Kidney (tissue), 14 donors: Measurements from ENCODE around the gene ERFE. TPM values are rescaled to one million over a fixed set of nuclear protein-coding genes. Genes with fewer than 3 reads are reported as not detected.

ENCODE experiments used
- DNase-seq, 5 donors: peaks; one replicate each; pipeline ENCODE4 v3.0.0-alpha.2; 2013 to 2020
- FAIRE-seq: peaks from 2 replicates; lab custom pipeline; 2012; peaks lifted over from hg19 to GRCh38; lab: Jason Lieb, UNC
- H3K27ac ChIP-seq, 2 donors: one replicate each; pipeline ENCODE4 v1.7.0; 2013; ENCODE audit warnings: low read depth in 2 of 2, low read length in 2 of 2, inconsistent platforms in 1 of 2
- H3K27me3 ChIP-seq: one replicate; pipeline ENCODE4 v1.7.1; 2013; ENCODE audit warnings: low read length, inconsistent platforms; ENCODE audit not compliant: control insufficient read depth, insufficient read depth
- H3K36me3 ChIP-seq, 3 donors: one replicate each; pipeline versions ENCODE4 v1.7.0 to v1.7.1; 2013; ENCODE audit warnings: low read length in 3 of 3, control low read depth in 1 of 3, inconsistent platforms in 1 of 3; ENCODE audit not compliant: insufficient read depth in 3 of 3, control insufficient read depth in 2 of 3
- H3K4me1 ChIP-seq, 3 donors: one replicate each; pipeline versions ENCODE4 v1.7.0 to v1.7.1; 2013; ENCODE audit warnings: low read length in 3 of 3, inconsistent platforms in 1 of 3, low read depth in 1 of 3; ENCODE audit not compliant: control insufficient read depth in 2 of 3, insufficient read depth in 2 of 3
- H3K4me3 ChIP-seq, 3 donors: one replicate each; pipeline versions ENCODE4 v1.7.0 to v1.8.1; 2013; ENCODE audit warnings: low read length in 3 of 3, control low read depth in 1 of 3, inconsistent platforms in 1 of 3
- H3K9ac ChIP-seq, 3 donors: one replicate each; pipeline versions ENCODE4 v1.7.0 to v1.7.1; 2013; ENCODE audit warnings: low read length in 3 of 3, control low read depth in 1 of 3, inconsistent platforms in 1 of 3
- H3K9me3 ChIP-seq, 3 donors: one replicate each; pipeline versions ENCODE4 v1.7.0 to v1.7.1; 2013; ENCODE audit warnings: low read length in 3 of 3, control low read depth in 1 of 3, inconsistent platforms in 1 of 3; ENCODE audit not compliant: control insufficient read depth in 2 of 3, insufficient read depth in 1 of 3
- intact Hi-C: fragments of 100-400 bp; cut with DNase I; formaldehyde crosslinking; loops from one replicate; pipeline ENCODE4 v1.11.1; 2022
- polyA plus RNA-seq: library from polyadenylated mRNA; stranded (reverse); fragments of 350-450 nt; fragmentation: Illumina TruSeq; extraction: RNeasy Lipid Tissue Mini Kit (QIAGEN cat#74804); gene quantifications from one replicate; pipeline ENCODE4 v1.2.3, GENCODE V29; 2014; ENCODE audit warnings: low read depth, low replicate concordance; ENCODE audit not compliant: insufficient read depth
- total RNA-seq: library from RNA; stranded (reverse); fragmentation: NEBNext Ultra II Directional; extraction: Animal tissue kit (Norgen Biotek cat#: 25700); gene quantifications from one replicate; pipeline ENCODE4 v1.2.1, GENCODE V29; 2021
- TF ChIP-seq, protein P1 (sequence below): IDR thresholded peaks from 3 replicates; pipeline ENCODE4 v1.5.1; 2012; ENCODE audit warnings: mild to moderate bottlenecking, moderate library complexity, borderline replicate concordance; ENCODE audit not compliant: insufficient read depth; ENCODE audit errors: extremely low read depth
- donor health status: control.
- donor health status: control.
- donor health status: control.
- donor health status: control.
- donor health status: control.
- donor health status: DM: yes; HTN: yes; CAD: no.
- donor health status: Normal renal cell carcinoma (clear cell type).

ERFE gene
- total and polyA plus RNA-seq, 2 donors from 2014 or later, result 1.6 to 61.4 TPM

DNA sequence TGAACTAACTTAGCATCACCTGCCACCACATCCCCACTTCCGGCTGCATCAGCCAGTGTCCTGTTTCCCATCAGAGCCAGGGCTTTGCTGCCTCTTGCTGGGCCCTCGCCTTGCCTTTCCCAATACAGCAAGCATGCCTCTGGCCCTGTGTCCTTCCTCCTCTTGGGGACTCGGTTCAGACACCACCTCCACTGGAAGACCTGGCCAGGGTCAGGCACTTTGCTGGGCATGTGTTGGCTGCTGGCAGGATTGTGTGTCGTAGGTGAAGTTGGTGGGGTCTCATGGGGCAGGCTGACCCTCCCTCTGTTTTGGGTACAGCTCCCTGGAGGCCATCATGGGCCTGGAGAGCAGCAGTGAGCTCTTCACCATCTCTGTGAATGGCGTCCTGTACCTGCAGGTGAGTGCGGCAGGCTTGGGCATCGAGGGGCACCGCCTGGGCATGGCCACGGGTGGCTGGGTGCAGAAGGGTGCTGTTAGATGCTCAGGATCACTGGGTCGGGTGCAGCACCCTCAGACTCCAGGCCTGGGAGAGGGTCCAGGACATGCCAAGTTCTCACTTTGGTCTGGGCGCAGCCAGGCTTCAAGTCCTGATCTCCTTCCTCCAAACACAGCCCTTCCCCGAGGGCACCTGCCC, 6.6 kb downstream of the ERFE start:
- Histone ChIP-seq H3K4me3 (no peak overlapping the region), H3K9ac (no peak overlapping the region), H3K27ac (no peak overlapping the region), H3K9me3 (no peaks in the 10 kb centered on the region), H3K36me3 (peaks cover 0 to 10% (median 4%) of the 10 kb centered on the region in 3 donors), H3K27me3 (no peaks in the 10 kb centered on the region), H3K4me1 (peaks cover 5 to 7% (median 6%) of the 10 kb centered on the region in 3 donors)
- TF ChIP-seq, protein P1, sequence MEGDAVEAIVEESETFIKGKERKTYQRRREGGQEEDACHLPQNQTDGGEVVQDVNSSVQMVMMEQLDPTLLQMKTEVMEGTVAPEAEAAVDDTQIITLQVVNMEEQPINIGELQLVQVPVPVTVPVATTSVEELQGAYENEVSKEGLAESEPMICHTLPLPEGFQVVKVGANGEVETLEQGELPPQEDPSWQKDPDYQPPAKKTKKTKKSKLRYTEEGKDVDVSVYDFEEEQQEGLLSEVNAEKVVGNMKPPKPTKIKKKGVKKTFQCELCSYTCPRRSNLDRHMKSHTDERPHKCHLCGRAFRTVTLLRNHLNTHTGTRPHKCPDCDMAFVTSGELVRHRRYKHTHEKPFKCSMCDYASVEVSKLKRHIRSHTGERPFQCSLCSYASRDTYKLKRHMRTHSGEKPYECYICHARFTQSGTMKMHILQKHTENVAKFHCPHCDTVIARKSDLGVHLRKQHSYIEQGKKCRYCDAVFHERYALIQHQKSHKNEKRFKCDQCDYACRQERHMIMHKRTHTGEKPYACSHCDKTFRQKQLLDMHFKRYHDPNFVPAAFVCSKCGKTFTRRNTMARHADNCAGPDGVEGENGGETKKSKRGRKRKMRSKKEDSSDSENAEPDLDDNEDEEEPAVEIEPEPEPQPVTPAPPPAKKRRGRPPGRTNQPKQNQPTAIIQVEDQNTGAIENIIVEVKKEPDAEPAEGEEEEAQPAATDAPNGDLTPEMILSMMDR, result no peak
- DNase-seq (peak in 1 of 5 donors; percentile 63), FAIRE-seq (no peak)
- intact Hi-C loops, result no loop called here

GRCh38 chr2:238166391-238167343, 7.9 kb downstream of the ERFE start:
- H3K4me1 ChIP-seq, result peaks cover 5 to 11% (median 8%) of the 10 kb centered on the region in 3 donors
- no peaks in the 10 kb centered on the region for H3K27me3 ChIP-seq
- no peaks in the 10 kb centered on the region for H3K9me3 ChIP-seq
- no peak for FAIRE-seq
- DNase-seq, result peak; percentile 61 to 92 (median 64)
- no peak overlapping the region for H3K9ac ChIP-seq
- intact Hi-C loops, result no loop called here
- H3K36me3 ChIP-seq, result peaks cover 0 to 19% (median 5%) of the 10 kb centered on the region in 3 donors
- TF ChIP-seq, protein P1, result no peak
- H3K4me3 ChIP-seq, result no peak overlapping the region
- H3K27ac ChIP-seq, result no peak overlapping the region

GRCh38 chr2:238167344-238167715, 8.6 kb downstream of the ERFE start:
- peaks cover 0 to 23% (median 9%) of the 10 kb centered on the region in 3 donors for H3K36me3 ChIP-seq
- TF ChIP-seq, protein P1, result no peak

More at GRCh38 chr2:238167344-238167715, 8.6 kb downstream of the ERFE start:
- Histone ChIP-seq H3K4me1 (peaks cover 5 to 11% (median 8%) of the 10 kb centered on the region in 3 donors), H3K9me3 (no peaks in the 10 kb centered on the region), H3K27me3 (no peaks in the 10 kb centered on the region), H3K9ac (no peak overlapping the region), H3K4me3 (no peak overlapping the region), H3K27ac (no peak overlapping the region)
- intact Hi-C loops, result no loop called here
- DNase-seq (peak in 1 of 5 donors; percentile 53), FAIRE-seq (no peak)
